HG02943 (cell line): Measurements from ENCODE around the gene ZNF219.
"Not testable (repeated sequence)": the region's sequence is repeated elsewhere in the genome, so short reads cannot be mapped to it uniquely, and the experiment has no call there.

Experiments
- ATAC-seq: cut with Tn5 transposase; IDR thresholded peaks from one replicate; pipeline ENCODE4 v1.9.1; 2021; ENCODE audit warnings: mild to moderate bottlenecking, low read depth, moderate library complexity; ENCODE audit not compliant: unreplicated experiment

Gene ZNF219

DNA sequence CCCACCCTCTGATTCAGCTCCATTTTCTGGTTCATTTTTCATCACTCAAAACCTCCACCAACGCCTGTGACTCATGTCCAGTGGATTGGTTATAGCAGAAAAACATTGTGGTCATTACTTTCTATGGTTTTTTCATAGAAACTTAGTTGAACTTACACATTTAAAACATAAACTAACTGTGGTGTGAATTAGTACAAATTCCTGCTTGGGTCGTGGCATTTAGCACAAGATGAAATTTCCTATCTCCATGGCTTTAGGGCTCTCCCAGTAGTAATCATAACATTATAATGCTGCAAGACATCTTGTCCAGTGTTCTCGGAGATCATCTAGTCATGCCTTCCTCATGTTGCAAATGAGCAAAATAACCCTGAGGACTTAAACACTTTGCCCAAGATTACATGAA, 49.2 kb downstream of the ZNF219 start:
- ATAC-seq = no peak

DNA sequence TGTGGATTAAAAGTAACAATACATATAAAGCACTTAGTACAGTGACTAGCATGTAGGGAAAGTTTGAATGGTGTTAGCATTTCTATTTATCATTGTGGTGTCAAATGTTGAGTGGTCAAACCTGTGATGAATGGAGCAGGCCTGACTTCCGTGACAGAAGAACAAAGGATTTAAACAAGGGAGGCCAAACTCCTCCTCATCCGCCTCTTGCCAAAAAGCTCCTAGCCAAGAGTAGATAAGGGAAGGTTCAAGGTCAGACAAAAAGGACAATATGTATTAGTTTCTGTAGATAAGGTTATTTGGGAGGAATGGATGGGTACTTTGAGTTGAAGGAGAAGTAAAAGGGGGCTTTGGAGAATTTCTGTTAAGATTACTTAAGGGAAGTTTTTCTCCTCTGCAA, 49.8 kb downstream of the ZNF219 start:
- ATAC-seq = no peak

DNA sequence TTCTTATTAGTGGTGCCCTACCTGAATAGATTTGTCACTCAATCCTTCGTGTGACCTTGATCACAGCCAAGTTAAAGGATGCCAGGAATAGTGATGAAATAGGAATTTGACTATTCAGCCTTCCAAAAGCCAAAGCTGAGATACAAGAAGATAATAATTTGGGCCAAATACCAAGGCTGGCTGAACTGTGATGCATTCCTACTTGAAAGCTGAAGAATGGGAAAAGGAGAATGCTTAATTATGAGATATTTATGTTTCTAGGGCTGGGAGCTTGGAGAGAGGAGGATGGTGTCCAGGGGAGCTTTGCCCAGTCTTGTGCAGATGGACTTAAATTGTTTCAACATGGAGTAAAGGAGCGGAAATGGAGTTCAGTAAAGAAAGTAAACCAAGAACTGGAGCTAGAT, 51.1 kb downstream of the ZNF219 start:
- ATAC-seq = no peak

DNA sequence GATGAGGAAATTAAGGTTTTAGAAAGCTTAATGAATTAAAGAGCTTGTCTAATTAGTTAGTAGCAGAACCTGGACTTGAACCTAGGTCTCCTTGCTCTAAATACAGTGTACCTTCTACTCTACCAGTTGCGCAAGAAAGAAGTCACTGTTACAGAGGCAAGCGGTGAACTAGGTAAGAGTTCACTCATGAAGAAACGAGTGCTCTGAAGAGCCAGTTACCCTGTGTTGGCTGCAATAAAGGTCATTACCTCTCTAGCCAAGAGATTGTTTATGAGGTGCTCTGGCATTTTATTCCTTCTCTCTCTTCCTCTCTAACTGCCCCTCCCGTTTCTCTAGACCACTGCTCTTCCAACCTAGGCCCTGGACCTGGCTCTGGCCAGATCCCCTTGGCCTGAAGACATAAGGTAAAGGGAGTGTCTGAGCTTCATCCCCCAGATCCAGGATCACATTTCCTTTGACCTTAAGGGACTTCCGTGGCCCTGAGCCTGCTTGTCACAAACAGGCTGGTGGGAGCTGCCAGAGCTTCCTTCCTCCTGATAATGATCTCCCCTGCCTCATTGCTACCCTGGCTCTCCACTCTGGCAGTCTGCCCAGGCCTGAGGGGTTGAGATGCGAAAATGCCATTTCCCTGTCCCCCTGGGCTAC, 54.4 kb downstream of the ZNF219 start:
- no peak for ATAC-seq

DNA sequence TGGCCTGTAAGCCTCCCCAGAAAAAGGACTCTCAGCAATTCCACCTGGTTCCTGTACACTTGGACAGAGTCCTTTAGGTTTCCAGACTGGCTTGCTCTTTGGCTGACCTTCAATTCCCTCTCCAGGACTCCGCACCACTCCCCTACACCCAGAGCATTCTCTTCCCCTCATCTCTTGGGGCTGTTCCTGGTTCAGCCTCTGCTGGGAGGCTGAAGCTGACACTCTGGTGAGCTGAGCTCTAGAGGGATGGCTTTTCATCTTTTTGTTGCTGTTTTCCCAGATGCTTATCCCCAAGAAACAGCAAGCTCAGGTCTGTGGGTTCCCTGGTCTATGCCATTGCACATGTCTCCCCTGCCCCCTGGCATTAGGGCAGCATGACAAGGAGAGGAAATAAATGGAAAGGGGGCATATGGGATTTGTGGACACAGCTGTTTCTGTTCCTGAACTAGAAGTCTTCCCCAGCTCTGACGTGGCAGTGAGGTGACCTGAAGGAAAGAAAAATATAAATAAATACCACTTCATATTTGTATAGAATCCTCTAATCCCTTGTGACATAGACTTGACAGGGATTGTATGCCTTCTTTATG, 55.0 kb downstream of the ZNF219 start:
- ATAC-seq = no peak

DNA sequence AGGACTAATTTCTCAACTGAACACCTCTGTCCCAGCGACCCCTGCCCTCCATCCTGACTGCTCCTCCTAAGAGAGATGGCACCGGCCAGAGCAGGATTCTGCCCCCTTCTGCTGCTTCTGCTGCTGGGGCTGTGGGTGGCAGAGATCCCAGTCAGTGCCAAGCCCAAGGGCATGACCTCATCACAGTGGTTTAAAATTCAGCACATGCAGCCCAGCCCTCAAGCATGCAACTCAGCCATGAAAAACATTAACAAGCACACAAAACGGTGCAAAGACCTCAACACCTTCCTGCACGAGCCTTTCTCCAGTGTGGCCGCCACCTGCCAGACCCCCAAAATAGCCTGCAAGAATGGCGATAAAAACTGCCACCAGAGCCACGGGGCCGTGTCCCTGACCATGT, 55.5 kb downstream of the ZNF219 start:
- ATAC-seq = no peak

DNA sequence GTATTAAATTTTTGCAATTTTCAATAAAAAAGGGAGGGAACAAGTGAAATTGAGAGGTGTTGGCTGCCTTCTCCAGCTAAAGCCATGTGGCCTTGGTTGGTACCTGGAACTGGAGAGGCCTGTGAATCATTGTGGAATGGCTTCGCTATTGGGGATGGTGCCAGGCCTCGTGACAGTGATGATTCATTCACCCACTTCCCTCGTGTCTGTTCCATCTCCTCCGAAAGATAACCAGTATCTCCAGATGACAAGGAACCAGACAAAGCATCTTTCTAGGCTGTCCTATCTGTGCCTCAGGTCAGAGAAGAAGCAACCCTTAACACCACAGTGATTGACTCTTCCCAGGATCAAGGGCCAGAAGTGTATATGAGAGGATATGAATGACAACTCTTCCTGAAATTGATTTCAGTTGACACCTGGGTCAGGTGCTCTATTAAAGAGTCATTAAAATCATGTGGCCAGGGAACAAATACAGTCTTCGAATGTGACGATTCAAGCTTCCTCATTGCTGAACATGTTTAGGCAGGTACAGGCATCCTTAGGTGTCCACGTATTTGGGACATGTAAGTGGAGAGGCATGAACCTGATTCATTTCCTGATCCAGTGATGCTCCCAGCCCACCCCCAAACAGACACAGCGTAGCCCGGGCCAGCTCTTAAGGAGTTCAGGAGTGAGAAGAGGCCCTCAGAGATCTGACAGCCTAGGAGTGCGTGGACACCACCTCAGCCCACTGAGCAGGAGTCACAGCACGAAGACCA, 56.6 kb downstream of the ZNF219 start, which contains the start of gene RNASE7:
Gene RNASE7 (plus strand): TSS at position 687 of the 758 bp plus-strand sequence. CDS start 631 bp downstream, outside the sequence.
- no peak for ATAC-seq

DNA sequence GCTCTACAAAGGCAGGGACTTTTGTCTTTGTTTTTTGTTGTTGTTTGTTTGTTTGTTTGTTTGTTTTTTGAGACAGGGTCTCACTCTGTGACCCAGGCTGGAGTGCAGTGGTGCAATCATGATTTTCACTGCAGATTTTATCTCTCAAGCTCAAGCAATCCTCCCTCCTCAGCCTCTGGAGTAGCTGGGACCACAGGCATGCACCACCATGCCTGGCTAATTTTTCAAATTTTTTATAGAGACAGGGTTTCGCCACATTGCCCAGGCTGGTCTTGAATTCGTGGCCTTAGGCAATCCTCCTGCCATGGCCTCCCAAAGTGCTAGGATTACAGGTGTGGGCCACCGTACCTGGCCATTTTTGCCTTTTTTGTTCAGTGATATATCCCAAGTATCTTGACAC, 57.5 kb downstream of the ZNF219 start:
- not testable (repeated sequence) for ATAC-seq

DNA sequence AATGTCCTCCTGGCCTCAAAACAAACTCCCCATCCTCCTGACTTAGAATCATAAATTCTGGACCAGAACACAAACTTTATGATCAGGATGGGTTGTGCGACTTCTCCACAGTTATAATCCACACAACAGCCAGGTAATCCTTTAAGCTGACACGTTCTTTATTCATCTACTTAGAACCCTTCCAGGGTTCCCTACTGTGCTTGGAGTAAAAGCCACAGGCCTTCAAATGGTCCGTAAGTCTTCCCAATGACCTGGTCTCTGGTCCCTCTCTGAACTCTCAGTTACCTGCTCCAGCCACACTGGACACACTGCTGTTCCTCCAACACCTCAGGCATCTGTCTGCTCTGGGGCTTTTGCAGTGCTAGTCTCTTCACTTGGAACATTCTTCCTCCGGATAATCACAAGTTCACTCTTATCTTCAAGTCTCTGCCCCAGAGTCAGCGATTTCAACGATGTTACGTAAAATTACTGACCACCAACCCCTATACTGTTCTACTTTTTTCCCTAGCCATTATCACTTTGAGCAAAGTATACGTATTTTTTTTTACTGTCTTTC, 58.0 kb downstream of the ZNF219 start:
- ATAC-seq = no peak
